Tibial nerve (tissue), 3 donors: ENCODE data around the gene MPPE1.

Experiments
- POLR2A ChIP-seq, 2 donors: fragments of 450-650 bp; IDR thresholded peaks; one replicate each; pipeline ENCODE4 v1.6.1; 2017; ENCODE audit warnings: antibody characterized with exemption in 2 of 2, mild to moderate bottlenecking in 2 of 2, moderate library complexity in 2 of 2
- TF ChIP-seq, protein P1 (sequence below), 5 experiments: fragments of 200-600 bp in 3 of 5; fragments of 450-650 bp in 2 of 5; sonication (generic) in 3 of 5; IDR thresholded peaks; one replicate each; pipeline ENCODE4 v1.5.1; 2016 to 2019; ENCODE audit warnings: antibody characterized with exemption in 5 of 5, mild to moderate bottlenecking in 3 of 5, moderate library complexity in 2 of 5

DNA sequence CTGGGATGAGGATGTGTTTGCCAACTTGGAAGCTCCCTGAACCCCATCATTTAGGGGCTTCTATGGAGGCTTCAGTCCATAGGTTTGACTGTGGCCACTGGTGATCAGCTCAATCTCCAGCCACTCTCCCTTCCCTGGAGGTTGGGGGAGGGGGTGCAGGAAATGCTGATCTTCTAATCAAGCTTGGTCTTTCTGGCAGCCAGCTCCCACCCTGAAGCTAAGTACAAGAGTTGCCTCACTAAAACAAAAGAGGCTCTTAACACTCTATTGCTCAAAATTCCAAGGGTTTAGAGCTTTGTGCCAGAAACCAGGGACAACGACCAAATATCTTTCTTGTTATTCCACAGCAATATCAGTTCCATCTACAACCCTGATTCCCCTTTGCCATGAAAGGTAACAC is 19.4 kb upstream of the MPPE1 start:
- TF ChIP-seq, protein P1, sequence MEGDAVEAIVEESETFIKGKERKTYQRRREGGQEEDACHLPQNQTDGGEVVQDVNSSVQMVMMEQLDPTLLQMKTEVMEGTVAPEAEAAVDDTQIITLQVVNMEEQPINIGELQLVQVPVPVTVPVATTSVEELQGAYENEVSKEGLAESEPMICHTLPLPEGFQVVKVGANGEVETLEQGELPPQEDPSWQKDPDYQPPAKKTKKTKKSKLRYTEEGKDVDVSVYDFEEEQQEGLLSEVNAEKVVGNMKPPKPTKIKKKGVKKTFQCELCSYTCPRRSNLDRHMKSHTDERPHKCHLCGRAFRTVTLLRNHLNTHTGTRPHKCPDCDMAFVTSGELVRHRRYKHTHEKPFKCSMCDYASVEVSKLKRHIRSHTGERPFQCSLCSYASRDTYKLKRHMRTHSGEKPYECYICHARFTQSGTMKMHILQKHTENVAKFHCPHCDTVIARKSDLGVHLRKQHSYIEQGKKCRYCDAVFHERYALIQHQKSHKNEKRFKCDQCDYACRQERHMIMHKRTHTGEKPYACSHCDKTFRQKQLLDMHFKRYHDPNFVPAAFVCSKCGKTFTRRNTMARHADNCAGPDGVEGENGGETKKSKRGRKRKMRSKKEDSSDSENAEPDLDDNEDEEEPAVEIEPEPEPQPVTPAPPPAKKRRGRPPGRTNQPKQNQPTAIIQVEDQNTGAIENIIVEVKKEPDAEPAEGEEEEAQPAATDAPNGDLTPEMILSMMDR (IDR thresholded peaks at IDR 0.05) = no peak
- no peak for TF ChIP-seq POLR2A (IDR thresholded peaks at IDR 0.05)
